Endothelial cell of umbilical vein (primary cell): Measurements from ENCODE around the gene FBXO3. TPM values are rescaled to one million over a fixed set of nuclear protein-coding genes. Genes with fewer than 3 reads are reported as not detected.

Experiments
- BruUV-seq: library from RNA; stranded (reverse); fragments of 400-500 nt; replicated peaks from 2 replicates; lab custom pipeline; 2021; lab: Mats Ljungman, UMichigan
- CTCF ChIA-PET: fragments of 300-600, 350-600 bp; sonication (Branson Sonifier 250); formaldehyde crosslinking; loops from one replicate; lab custom pipeline; 2021; ENCODE audit warnings: antibody characterized with exemption, inconsistent platforms; lab: Charles Lee
- POLR2A ChIA-PET: fragments of 300-600, 350-600 bp; sonication (Branson Sonifier 250); formaldehyde crosslinking; loops from one replicate; lab custom pipeline; 2021; ENCODE audit warnings: antibody characterized with exemption, inconsistent platforms; lab: Charles Lee
- DNase-seq: peaks from one replicate; pipeline ENCODE4 v3.0.0-alpha.2; 2011; ENCODE audit warnings: low read depth, low spot score
- FAIRE-seq: peaks from 2 replicates; lab custom pipeline; 2011; peaks lifted over from hg19 to GRCh38; lab: Jason Lieb, UNC
- H2AFZ ChIP-seq: 2 replicates; pipeline ENCODE4 v1.6.0; 2012; ENCODE audit warnings: low read depth, low read length, control low read depth, inconsistent platforms
- H3K27ac ChIP-seq: 2 replicates; pipeline ENCODE4 v1.5.1; 2011; ENCODE audit warnings: low read depth, mild to moderate bottlenecking, control low read depth, low read length, moderate library complexity; ENCODE audit not compliant: insufficient read depth
- H3K27me3 ChIP-seq, 2 experiments: 2 replicates each; pipeline versions ENCODE4 v1.6.0 to v1.6.1; 2011; ENCODE audit warnings: low read length in 2 of 2, mixed read lengths in 1 of 2; ENCODE audit not compliant: control insufficient read depth in 2 of 2, insufficient read depth in 2 of 2
- H3K36me3 ChIP-seq, 2 experiments: 2 replicates in 1 of 2; 3 replicates in 1 of 2; pipeline ENCODE4 v1.5.1; 2011; ENCODE audit warnings: low read length in 2 of 2, mild to moderate bottlenecking in 1 of 2, moderate library complexity in 1 of 2; ENCODE audit not compliant: control insufficient read depth in 2 of 2, insufficient read depth in 2 of 2; ENCODE audit errors: extremely low read depth in 1 of 2
- H3K4me1 ChIP-seq: 3 replicates; pipeline ENCODE4 v1.5.1; 2011; ENCODE audit warnings: mild to moderate bottlenecking, low read length; ENCODE audit not compliant: control insufficient read depth, insufficient read depth; ENCODE audit errors: extremely low read depth
- H3K4me2 ChIP-seq: 2 replicates; pipeline ENCODE4 v1.6.1; 2011; ENCODE audit warnings: low read length, control low read depth, mixed read lengths; ENCODE audit not compliant: insufficient read depth
- H3K4me3 ChIP-seq, 3 experiments: fragments of 200-600 bp in 1 of 3; sonication (generic), shearing (Covaris generic) in 1 of 3; replicated peaks in 1 of 3; 2 replicates each; pipeline ENCODE4 v1.5.1; 2011 to 2016; ENCODE audit warnings: control low read depth in 3 of 3, low read length in 3 of 3, mild to moderate bottlenecking in 2 of 3, inconsistent platforms in 1 of 3, low read depth in 1 of 3, moderate library complexity in 1 of 3; ENCODE audit not compliant: insufficient read depth in 1 of 3
- H3K79me2 ChIP-seq: 2 replicates; pipeline ENCODE4 v1.6.0; 2012; ENCODE audit warnings: low read length, inconsistent platforms; ENCODE audit not compliant: control insufficient read depth, insufficient read depth
- H3K9ac ChIP-seq: replicated peaks from 2 replicates; pipeline ENCODE3; 2011; ENCODE audit warnings: low read length, control low read depth; ENCODE audit not compliant: insufficient read depth; ENCODE audit errors: extremely low read depth
- H3K9me1 ChIP-seq: replicated peaks from 3 replicates; pipeline ENCODE4 v1.6.0; 2011; ENCODE audit warnings: mild to moderate bottlenecking, low read length; ENCODE audit not compliant: control insufficient read depth, insufficient read depth; ENCODE audit errors: extremely low read depth
- H3K9me3 ChIP-seq: replicated peaks from 2 replicates; pipeline ENCODE4 v1.5.1; 2012; ENCODE audit warnings: low read length, inconsistent platforms; ENCODE audit not compliant: control insufficient read depth, insufficient read depth
- H4K20me1 ChIP-seq: replicated peaks from 2 replicates; pipeline ENCODE3; 2011; ENCODE audit warnings: mild to moderate bottlenecking, low read length; ENCODE audit not compliant: control insufficient read depth, insufficient read depth; ENCODE audit errors: extremely low read depth
- CTCF ChIP-seq, 2 donors: IDR thresholded peaks; 1 replicate in 1 of 2; 2 replicates in 1 of 2; pipeline ENCODE4 v1.5.1; 2011; ENCODE audit warnings: low read length in 2 of 2, mild to moderate bottlenecking in 2 of 2, moderate library complexity in 2 of 2, control low read depth in 1 of 2, inconsistent platforms in 1 of 2, low read depth in 1 of 2; ENCODE audit not compliant: insufficient read depth in 1 of 2; ENCODE audit errors: extremely low read depth in 1 of 2
- FOS ChIP-seq: IDR thresholded peaks from 2 replicates; pipeline ENCODE4 v1.6.1; 2011; ENCODE audit warnings: mild to moderate bottlenecking, low read length, moderate library complexity, borderline replicate concordance; ENCODE audit not compliant: insufficient read depth
- JUN ChIP-seq: IDR thresholded peaks from 2 replicates; pipeline ENCODE4 v1.6.1; 2011; ENCODE audit warnings: borderline replicate concordance, low read depth; ENCODE audit not compliant: insufficient read length, insufficient read depth
- MAX ChIP-seq: IDR thresholded peaks from 2 replicates; pipeline ENCODE4 v1.6.1; 2011; ENCODE audit not compliant: insufficient read depth, insufficient read length
- MYC ChIP-seq: IDR thresholded peaks from one replicate; pipeline ENCODE4 v1.6.1; 2011; ENCODE audit warnings: mild to moderate bottlenecking, low read depth, low read length
- POLR2A ChIP-seq: IDR thresholded peaks from 2 replicates; pipeline ENCODE4 v1.6.1; 2012; ENCODE audit warnings: low read depth, mild to moderate bottlenecking, control low read depth, low read length
- POLR2AphosphoS5 ChIP-seq: IDR thresholded peaks from 2 replicates; pipeline ENCODE4 v1.6.1; 2012; ENCODE audit warnings: low read depth, mild to moderate bottlenecking, control low read depth, low read length, moderate library complexity; ENCODE audit not compliant: insufficient read depth
- dilution Hi-C: fragments of 300-500 bp; cut with MboI; formaldehyde crosslinking; loops from one replicate; pipeline ENCODE4 v1.15.0; 2019; ENCODE audit warnings: low sequenced_read_pairs; ENCODE audit not compliant: extremely low pct_ligation_motif_present
- intact Hi-C: fragments of 100-400 bp; cut with micrococcal nuclease; formaldehyde crosslinking; loops from one replicate; pipeline ENCODE4 v1.10.0; 2022
- polyA plus RNA-seq, 4 experiments: library from polyadenylated mRNA; depleted of rRNA in 3 of 4; stranded (reverse) in 3 of 4; unstranded in 1 of 4; fragments of >200 nt; gene quantifications; 2 replicates each; pipeline versions ENCODE4 v1.2.1 to v1.2.3, GENCODE V29; 2011 to 2012; ENCODE audit warnings: missing spikeins in 1 of 4
- total RNA-seq: library from RNA; stranded (reverse); gene quantifications from 2 replicates; pipeline ENCODE4 v1.2.3, GENCODE V29; 2021

The FBXO3 gene
- total and polyA plus RNA-seq, 2 donors (not counting 3 experiments of a cell fraction or from before 2014, with no cell fraction given): 18.0 to 23.1 TPM

GRCh38 chr11:33697997-33698396, 76.3 kb downstream of the FBXO3 start:
- TF ChIP-seq JUN (no peak), POLR2AphosphoS5 (no peak), MAX (no peak), POLR2A (no peak), CTCF (IDR thresholded peaks at IDR 0.05; ENCODE audit: extremely low read depth in 1 of 2, insufficient read depth in 1 of 2, low read depth in 1 of 2, low read length in 2 of 2) (no peak), FOS (no peak), MYC (no peak)
- Histone ChIP-seq H3K9me3 (no peaks in the 10 kb centered on the region), H3K27me3 (no peaks in the 10 kb centered on the region), H3K27ac (no peak overlapping the region), H3K9ac (no peak overlapping the region), H3K79me2 (no peaks in the 10 kb centered on the region), H2AFZ (no peak overlapping the region), H3K36me3 (no peaks in the 10 kb centered on the region), H3K9me1 (no peaks in the 10 kb centered on the region), H3K4me3 (no peak overlapping the region), H3K4me2 (no peak overlapping the region), H3K4me1 (peaks cover 49% of the 10 kb centered on the region), H4K20me1 (no peaks in the 10 kb centered on the region)
- dilution Hi-C loops: no loop called here
- ChIA-PET POLR2A (no interaction called here), CTCF (interaction anchor here (0.9 kb wide), 1 partner anchor 44 kb away, joined by 5 read pairs; no protein-coding TSS in a partner anchor)
- no TSS peak for BruUV-seq
- intact Hi-C loops: no loop called here
- FAIRE-seq (no peak), DNase-seq (no peak)
